HG03097 (cell line): Measurements from ENCODE around the gene GRPEL2.

Experiments used
- ATAC-seq: cut with Tn5 transposase; IDR thresholded peaks from one replicate; pipeline ENCODE4 v1.9.1; 2021; ENCODE audit not compliant: unreplicated experiment, low FRiP score

The GRPEL2 gene

GRCh38 chr5:149317281-149318048 is 27.8 kb upstream of the GRPEL2 start:
- no peak for ATAC-seq

- no peak for ATAC-seq
Measured at GRCh38 chr5:149319174-149319573, 26.1 kb upstream of the GRPEL2 start.

GRCh38 chr5:149320791-149321330 is 24.4 kb upstream of the GRPEL2 start:
- ATAC-seq = no peak

GRCh38 chr5:149322518-149322917 is 22.8 kb upstream of the GRPEL2 start:
- no peak for ATAC-seq

GRCh38 chr5:149323210-149323609 is 22.1 kb upstream of the GRPEL2 start:
- ATAC-seq = no peak

- ATAC-seq = no peak
Measured at GRCh38 chr5:149323621-149324205, 21.6 kb upstream of the GRPEL2 start.

- ATAC-seq = no peak
Measured at GRCh38 chr5:149324641-149325040, 20.7 kb upstream of the GRPEL2 start.

- no peak for ATAC-seq
Measured at GRCh38 chr5:149325166-149325735, 20.0 kb upstream of the GRPEL2 start.

- no peak for ATAC-seq
Measured at GRCh38 chr5:149325894-149326293, 19.4 kb upstream of the GRPEL2 start.

GRCh38 chr5:149326611-149327010 is 18.7 kb upstream of the GRPEL2 start:
- ATAC-seq = no peak

GRCh38 chr5:149328177-149328576 is 17.1 kb upstream of the GRPEL2 start:
- no peak for ATAC-seq

GRCh38 chr5:149333711-149334443 is 11.4 kb upstream of the GRPEL2 start:
- ATAC-seq = no peak

GRCh38 chr5:149337736-149338135 is 7.6 kb upstream of the GRPEL2 start:
- no peak for ATAC-seq

- ATAC-seq = no peak
Measured at GRCh38 chr5:149338364-149338763, 6.9 kb upstream of the GRPEL2 start.

- ATAC-seq = no peak
Measured at GRCh38 chr5:149340920-149341319, 4.4 kb upstream of the GRPEL2 start.

GRCh38 chr5:149341876-149342275 is 3.4 kb upstream of the GRPEL2 start:
- ATAC-seq = no peak

GRCh38 chr5:149344151-149344550 is 1.1 kb upstream of the GRPEL2 start:
- ATAC-seq = no peak

- ATAC-seq = no peak
Measured at GRCh38 chr5:149345892-149346222, 558 bp downstream of the GRPEL2 start.

- ATAC-seq = no peak
Measured at GRCh38 chr5:149348518-149348917, 3.2 kb downstream of the GRPEL2 start.

- ATAC-seq = no peak
Measured at GRCh38 chr5:149349382-149349781, 4.1 kb downstream of the GRPEL2 start.

GRCh38 chr5:149352169-149352568 is 6.9 kb downstream of the GRPEL2 start:
- no peak for ATAC-seq
